Hematopoietic multipotent progenitor cell treated with erythropoietin and hydrocortisone succinate and interleukin-3 and kit ligand, for 17 days (in vitro differentiated cells): ENCODE results near the gene TRHDE.
"Not testable (repeated sequence)": the region's sequence is repeated elsewhere in the genome, so short reads cannot be mapped to it uniquely, and the experiment has no call there.

ENCODE experiments used
- DNase-seq: peaks from one replicate; pipeline ENCODE4 v3.0.0-alpha.2; 2015; ENCODE audit warnings: low spot score

Gene TRHDE

DNA sequence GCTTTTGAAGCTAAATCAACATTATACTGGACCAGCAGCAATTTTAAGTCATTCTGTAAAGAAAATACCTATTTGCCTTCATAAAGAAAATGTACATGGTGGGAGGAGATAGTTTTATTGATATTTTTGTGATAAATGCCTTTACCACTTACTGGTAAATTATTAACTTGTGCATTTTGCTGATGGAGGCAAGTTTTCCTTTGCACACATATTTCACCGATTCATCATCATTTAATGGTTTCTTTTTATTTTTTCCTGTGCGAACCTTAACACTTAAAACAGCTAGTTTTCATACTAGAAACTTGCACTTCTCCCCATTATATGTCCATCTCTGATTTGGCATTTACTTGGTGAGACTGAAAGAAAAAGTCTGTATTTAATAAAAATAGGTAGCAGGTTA lies 239.3 kb downstream of the TRHDE start:
- DNase-seq, result no peak

DNA sequence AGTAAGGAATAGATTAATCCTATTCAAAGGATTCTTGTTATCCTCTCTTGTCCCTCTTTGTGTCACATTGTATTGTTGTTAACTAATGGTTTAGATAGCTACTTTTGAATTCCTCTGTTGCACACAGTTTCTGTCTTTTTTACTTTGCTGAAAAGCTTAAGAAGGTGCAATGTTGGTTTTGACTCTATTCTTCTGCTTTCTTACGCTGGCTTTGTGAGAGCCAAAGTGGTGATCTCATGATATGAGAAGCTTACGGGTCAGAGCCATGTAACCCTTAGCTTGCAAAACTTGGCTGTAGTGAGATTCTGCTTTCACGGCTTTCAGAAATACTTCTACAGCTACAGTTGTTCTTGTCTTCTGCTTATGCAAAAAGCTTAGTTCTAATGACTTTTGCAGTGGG lies 239.7 kb downstream of the TRHDE start:
- DNase-seq, result no peak

DNA sequence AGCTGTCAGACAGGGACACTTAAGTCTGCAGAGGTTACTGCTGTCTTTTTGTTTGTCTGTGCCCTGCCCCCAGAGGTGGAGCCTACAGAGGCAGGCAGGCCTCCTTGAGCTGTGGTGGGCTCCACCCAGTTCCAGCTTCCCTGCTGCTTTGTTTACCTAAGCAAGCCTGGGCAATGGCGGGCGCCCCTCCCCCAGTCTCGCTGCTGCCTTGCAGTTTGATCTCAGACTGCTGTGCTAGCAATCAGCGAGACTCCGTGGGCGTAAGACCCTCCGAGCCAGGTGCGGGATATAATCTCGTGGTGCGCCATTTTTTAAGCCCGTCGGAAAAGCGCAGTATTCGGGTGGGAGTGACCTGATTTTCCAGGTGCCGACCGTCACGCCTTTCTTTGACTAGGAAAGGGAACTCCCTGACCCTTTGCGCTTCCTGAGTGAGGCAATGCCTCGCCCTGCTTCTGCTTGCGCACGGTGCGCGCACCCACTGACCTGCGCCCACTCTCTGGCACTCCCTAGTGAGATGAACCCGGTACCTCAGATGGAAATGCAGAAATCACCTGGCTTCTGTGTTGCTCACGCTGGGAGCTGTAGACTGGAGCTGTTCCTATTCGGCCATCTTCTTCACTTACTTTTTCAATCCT lies 248.0 kb downstream of the TRHDE start:
- DNase-seq, result not testable (repeated sequence)

DNA sequence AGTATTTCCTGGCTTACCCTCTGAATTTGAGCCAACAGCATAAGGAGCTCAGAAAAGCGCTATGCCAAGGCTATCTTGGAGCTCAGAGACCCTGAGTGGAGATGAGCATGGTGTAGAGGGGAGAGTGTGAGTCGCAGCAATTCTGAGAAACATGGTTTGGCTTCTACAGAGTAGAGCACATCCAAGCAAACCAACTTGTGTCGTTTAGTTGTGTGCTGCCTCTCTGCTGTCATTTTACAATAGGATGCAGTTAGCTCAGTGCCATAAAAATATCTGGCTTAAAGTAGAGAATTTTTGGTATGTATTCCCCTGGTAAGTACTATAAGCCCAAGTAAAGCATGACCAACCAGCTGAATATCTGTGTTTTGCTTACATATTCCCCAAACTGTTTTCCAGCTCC lies 249.2 kb downstream of the TRHDE start:
- no peak for DNase-seq

DNA sequence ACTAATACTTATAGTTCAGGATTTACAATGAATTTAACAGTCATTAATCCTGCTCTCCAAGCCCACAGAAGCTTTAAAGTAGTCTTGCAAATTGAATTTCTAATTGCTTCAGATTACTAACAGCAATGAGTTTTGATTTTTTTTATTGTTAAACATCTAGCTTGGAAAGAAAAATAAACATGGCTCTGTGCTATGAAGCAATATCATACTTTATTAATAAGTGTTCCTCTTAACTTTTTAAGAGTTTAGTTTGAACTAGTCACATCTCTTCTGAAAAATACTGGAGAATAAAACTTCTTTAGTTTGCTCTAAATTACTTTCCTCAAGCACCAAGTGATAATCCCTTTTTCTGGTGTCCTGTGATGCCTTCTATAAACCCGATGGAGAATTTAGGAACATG lies 250.2 kb downstream of the TRHDE start:
- no peak for DNase-seq

DNA sequence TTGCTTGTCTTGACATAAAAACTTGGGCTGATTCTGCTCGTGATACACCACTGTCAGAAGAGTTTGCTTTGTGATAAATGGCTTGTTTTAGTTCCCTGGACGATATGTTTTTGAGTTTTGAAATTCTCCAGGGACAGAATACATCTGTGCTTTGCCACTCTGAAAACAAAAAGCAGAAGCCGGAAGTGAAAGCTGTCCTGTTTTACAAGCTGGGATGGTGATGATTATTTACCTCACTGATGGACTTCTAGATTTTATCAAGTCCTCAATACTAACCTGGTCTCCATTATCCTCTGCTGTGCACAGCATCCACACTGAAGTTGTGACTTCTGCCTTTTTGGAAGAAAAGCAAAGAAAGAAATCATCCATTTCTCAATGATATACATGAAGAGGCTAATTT lies 251.6 kb downstream of the TRHDE start:
- DNase-seq, result no peak

DNA sequence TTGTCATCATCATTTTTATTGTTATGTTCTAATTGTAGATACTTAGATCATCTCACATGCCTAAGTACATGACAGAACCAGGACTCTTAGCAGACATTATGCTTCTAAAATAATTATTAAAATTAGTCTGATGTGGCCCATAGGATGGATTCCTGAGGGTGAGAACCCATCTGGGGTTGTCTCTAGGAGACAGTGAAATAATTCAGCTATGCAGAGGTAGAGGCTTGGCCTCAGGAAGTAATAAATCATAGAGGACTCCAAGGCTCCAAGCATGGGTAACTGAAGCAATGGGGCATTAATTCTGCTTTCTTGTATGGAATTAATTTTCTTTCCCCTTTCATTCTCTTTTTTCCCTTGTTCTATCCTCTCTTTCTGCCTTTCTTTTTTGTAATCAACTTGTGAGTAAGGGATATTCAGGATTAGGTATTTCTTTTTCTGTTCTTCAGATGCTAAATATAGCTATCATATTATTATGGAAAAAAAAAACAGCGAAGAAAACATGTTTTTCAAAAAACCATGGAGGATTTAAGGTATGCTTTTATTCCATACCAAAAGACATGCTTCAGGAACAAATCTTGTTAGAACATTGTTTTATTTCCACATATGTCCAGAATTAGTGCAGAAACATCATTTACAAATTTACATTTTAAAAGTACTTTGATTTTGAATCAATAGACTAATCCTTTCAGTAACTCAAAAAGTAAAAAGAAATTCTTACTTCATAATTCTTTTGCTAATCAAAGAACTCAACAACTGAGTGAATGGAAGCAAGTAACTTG lies 263.2 kb downstream of the TRHDE start:
- no peak for DNase-seq

DNA sequence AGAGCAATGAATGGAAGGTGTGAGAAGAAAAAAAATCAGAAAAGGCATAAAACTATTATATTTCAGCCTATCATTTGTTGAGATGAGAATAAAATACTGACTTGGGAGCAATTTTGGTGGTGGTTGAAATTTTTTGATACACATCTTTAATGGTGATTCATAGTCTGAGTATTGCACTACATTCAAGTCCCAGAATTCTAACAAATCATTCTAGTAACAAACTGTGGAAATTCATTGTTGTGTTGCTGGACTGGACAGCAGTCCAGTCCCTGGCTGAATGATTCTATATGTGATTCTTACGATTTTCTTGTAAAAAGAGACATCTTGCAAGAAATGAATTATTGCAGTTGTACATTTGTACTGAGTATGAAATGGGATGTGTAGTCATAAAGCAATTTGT lies 268.6 kb downstream of the TRHDE start:
- DNase-seq, result no peak

DNA sequence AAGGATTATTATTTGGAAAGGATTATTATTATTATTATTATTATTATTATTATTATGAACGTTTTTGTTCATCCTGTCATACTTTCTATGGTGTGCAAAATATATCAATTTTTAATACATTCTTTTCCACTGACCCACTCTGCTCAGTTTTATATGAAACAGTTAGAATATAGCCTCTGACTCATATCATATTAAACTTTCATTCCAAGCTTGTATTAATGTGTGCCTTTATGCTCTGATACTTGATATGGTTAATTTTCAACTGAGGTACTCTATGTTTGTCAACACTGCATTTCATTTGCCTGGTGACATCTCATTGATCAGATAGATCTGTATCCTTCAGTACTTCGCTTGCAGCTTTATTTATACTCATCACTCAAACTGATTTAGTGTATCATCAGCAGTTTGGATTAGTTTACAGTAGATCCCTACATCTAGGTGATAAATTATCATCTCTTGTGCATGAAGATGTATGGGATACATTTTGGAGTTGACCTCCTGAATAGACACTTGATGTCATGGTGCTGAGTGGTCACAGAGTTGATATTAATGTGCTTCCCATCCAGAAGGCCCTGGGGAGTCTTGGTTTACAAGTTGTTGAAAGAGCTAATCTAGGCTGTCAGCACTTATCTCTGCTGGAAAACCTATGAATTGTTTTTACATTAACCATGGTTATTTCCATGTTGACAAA lies 271.8 kb downstream of the TRHDE start:
- DNase-seq, result no peak

DNA sequence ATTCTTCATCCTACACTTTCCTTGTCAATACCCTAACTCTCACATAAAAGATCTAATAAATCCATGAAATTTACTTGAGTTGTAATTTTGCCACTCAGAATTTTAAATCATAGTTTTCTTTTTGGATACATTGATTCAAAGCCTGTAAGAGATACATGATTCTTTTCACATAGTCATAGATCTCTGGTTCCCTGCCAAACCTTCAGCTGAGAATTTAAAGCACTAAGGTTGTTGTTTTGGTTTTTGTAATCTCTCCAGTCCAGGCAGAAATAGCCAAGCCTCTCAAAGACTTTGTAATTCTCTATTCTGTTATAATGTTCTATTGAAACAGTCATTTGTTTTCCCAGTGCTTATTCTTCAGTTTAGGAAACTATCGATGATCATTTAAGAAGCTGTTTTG lies 273.9 kb downstream of the TRHDE start:
- no peak for DNase-seq

DNA sequence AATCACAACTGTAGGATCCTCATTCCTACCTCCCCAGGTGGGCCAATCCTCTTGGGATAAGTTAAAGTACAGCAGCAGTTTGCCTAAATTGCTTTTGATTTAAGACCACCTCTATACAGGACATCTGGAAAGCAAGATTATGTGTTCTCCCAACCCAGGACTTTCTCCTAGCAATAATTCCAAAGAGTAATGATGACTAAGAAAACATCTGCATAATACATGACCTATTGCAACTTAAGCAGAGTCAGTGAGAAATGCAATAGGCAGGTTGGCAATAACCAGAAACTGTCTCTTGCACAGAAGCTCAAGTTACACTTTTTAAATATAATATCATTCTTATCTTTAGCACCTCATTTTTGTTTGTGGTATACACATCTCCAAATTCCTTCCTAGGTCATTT lies 275.4 kb downstream of the TRHDE start:
- no peak for DNase-seq

DNA sequence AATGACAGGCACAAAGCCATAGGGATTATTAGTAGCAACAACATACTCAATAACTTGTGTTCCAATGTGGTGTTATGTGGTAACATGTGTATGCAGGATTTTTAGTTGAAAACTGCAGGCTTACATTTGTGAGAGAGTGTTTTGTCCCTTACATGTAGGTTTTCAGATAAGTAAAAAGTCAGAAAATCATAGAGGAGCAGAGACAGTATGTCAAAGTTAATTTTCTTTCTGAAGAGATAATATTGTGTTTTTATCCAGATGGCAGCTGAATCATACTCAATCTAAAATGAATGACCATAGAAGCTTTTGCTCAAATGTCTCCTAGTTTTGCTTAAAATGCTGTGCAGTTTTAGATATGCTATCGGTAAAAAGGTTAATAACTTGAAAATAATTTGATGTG lies 277.0 kb downstream of the TRHDE start:
- no peak for DNase-seq

DNA sequence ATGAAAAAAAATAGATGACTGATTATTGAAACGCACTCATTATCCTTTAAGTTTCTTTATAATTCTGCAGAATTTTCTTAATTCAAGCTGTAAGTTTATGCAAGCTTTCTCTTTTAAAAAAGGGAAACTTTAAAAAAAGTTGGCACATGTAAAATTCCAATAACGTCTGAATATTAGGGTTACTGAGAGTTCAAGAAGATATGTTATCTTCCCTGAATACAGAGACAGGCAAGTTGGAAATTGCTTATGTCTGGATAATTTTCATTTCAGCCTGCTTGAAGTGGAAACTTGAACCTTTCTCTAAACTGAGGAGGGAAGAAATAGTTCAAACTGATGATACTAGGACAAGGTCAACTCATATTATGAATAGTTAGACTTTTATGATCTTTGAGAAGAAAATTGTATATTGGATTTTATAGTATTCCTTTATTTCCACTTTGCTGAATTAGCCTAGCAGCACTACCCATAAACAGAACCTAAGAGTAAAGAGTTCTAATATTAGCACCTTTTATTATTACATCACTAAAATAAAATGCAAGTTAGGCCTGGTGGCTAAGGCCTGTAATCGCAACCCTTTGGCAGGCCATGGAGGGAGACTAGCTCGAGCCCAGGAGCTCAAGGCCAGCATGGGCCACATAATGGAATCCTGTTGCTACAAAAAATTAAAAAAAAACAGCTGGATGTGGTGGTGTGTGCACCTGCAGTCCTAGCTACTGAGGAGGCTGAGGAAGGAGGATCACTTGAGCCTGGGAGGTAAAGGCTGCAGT lies 288.0 kb downstream of the TRHDE start:
- DNase-seq, result no peak

DNA sequence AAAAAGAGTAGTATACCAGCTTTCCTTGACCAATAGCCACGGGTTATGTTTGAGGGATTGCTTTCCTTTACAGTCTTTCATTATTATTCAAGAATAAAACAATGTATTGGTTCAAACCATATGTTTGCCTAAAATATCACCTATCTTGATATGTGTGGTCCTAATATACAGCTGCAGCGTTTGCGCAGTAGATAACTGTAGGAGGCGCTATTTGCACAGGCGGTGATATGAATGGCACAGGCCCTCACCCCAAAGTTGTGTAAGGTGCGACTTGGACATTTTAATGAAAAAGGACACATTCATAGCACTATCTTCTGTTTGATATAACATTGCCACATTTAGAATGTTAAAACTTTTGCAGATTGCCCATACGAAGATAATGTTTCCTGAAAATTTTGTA lies 298.4 kb downstream of the TRHDE start:
- DNase-seq, result no peak

DNA sequence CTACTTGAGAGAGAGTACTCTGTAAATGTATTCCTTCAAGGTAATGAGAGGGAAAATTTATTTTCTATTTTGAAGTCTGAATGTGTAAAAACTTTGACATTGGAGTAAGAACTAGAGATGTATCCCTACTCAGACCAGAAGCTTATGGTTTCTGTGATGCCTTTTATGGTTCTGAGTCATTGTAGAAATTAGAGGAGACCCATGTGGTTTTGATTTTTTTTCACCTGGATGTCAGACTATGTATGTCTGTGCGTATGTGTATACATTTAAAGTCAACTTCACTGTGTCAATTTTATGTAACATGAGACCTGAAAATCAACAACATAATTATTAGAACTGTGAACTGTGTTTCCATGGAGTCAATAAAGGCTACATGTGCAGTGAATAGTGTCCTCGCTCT lies 302.0 kb downstream of the TRHDE start:
- DNase-seq, result no peak

DNA sequence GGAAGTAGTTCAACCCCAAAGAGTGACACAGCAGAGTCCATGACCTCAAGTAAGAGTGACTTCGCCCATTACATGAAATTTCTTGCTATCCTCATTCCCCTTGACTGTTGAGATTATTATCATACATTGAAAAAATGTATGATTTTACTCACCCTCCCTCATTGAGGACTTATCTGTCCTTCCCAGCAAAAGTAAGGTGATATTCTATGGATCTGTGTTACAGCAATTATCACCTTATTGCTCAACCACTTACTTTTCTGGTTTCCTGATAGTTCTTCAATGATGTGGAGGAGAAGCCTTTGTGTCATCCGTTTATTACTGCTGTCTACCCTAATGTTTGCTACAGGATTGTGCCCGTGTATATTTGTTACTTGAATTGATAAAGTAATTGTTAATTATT lies 306.2 kb downstream of the TRHDE start:
- DNase-seq, result no peak

DNA sequence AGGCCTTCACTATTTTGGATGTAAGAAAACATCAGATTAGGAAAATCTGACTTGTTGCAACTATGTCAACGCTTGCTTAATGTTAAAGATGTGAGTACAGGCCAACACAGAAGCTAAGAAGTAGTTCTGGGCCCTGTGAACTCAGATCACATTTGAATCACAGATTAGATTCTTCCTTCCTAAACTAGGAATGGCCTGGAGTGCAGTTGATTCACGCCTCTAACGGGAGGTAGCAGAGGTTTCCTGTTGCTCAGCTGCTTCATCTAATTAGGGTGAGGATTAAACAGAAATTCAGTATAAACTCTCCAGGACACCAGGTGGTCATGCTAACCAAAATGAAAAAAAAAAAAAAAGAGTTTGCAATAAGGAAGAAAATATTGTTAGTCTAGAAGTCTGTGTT lies 314.3 kb downstream of the TRHDE start:
- DNase-seq, result no peak

DNA sequence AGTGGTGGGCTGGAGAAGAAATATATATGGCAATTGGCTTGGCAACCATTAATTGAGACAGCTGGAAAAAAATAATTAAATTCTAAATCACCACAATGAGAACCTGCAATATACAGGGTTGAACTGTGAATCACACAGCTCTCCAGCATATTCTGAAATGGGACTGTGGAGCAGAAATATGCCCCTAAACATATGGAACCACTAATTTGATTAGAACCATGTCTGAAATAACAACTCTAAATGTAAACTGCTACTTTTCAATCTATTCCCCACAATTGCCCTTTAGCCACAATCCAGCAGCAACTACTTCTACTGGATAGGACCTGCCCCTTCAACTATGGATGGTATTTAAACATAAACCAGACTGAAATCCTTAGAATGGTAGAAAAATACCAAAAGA lies 330.4 kb downstream of the TRHDE start:
- DNase-seq, result no peak

DNA sequence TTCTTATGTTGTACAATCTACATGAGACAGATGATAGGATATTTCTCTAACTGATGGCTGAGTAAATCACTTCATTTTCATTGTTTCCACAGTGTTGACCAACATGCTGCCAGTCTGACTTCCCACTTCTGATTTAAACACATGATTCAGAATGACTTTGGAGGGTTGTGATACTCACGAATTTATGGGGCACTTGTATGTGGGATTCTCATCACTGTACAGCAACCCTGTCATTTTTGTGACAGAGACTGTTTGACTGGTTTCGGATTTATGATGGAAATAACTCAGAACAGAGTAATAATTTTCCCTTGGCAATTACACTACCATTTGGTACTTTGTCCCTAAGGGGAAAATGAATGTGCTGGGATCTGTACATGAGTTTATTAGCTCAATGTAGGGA lies 333.8 kb downstream of the TRHDE start:
- DNase-seq, result no peak

DNA sequence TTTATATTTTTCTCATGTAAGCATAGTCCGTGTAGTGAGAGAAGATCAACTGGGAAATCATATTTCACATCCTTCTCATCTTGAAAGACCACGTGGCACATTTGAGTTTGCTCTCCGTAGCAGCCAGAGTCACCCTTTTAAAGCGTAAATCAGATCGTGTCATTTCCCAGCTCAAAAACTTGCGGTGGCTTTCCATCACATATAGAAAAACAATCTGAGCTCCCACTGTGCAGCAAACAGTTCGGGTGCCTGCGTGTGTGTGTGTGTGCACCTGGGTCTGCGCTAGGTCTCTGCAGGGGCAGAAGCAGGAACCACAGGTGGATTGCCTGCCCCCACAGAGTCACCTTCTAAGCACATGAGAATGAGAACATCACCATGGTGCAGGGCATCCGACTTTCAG lies 338.2 kb downstream of the TRHDE start:
- DNase-seq, result no peak

DNA sequence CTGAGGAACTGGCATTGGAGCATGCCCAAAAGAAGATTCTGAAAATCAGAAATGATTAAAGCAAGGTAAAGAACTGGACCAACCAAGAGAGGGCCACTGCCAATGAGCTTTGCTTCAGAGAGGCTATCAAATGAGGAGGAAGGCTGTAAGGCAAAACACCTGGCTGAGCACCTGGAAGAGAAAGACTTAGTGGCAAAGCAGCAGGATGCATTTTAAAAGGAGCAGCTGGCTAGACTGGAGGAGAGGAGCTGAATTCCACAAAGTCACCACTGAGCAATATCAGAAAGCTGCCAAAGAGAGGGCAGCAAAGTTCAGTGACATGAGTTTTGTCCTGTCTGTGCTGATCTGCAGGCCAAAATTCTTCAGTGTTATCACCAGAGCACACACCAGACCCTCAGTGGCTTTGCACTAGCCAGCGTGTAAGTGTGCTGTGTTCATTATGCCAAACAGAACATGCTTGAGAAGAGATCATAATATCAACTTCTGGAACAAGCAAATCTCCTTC lies 338.7 kb downstream of the TRHDE start:
- no peak for DNase-seq

DNA sequence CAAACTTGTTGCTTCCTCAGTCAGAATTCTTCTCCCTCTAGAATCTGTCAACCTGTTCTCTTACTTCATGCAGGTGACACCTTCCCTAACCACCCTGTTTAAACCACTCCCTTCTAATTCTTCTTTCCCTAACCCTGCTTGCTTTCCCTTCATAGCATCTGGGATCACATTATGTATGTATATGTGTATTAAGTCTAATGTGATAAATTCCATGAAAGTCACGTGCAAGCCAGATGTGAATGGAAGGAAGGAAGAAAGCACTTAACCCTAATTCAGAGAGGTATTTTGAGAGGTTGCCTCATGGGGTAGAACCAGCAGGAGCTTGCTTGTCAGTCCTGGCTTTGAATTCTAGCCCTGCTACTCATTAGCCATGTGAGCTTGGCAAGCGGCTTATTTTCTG lies 340.0 kb downstream of the TRHDE start:
- DNase-seq, result no peak

DNA sequence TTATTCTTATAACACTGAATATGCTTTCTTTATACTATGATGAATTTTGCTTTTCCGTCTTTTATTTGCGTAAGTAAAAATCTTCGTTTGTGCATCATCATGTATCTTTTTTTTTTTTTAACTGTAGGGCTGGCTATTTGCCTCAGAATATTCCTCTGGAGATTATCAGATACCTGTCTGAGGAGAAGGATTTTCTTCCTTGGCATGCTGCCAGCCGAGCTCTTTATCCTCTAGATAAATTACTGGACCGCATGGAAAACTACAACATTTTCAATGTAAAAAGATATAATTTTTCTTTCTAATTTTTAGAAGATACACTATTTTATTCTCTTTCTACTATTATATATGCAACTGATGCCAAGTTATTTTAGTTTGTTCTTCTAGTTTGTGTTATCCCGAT lies 346.6 kb downstream of the TRHDE start:
- DNase-seq, result no peak
